Left lung (tissue), 10 donors: ENCODE data around the gene TP53RK. TPM values are rescaled to one million over a fixed set of nuclear protein-coding genes. Genes with fewer than 3 reads are reported as not detected.
"Not testable (repeated sequence)": the region's sequence is repeated elsewhere in the genome, so short reads cannot be mapped to it uniquely, and the experiment has no call there.

ENCODE experiments used
- ATAC-seq: fragments of 200-7000 bp; cut with Tn5 transposase; one replicate; pipeline ENCODE4 v1.9.1; 2020; ENCODE audit warnings: moderate library complexity
- DNase-seq, 4 donors: peaks; one replicate each; pipeline ENCODE4 v3.0.0-alpha.2; 2013 to 2020
- H3K27ac ChIP-seq, 2 donors: fragments of 200-600 bp; sonication (generic) in 1 of 2; one replicate each; pipeline versions ENCODE4 v1.5.0 to v1.8.0; 2020 to 2021
- H3K27me3 ChIP-seq, 2 donors: fragments of 200-600 bp; sonication (generic) in 1 of 2; one replicate each; pipeline versions ENCODE4 v1.5.0 to v1.8.0; 2020 to 2021
- H3K36me3 ChIP-seq, 2 donors: fragments of 200-600 bp; sonication (generic) in 1 of 2; one replicate each; pipeline versions ENCODE4 v1.5.0 to v1.8.0; 2020 to 2021
- H3K4me1 ChIP-seq, 2 donors: fragments of 200-600 bp; one replicate each; pipeline ENCODE4 v1.8.0; 2021
- H3K4me3 ChIP-seq, 2 donors: fragments of 200-600 bp; sonication (generic) in 1 of 2; one replicate each; pipeline versions ENCODE4 v1.5.0 to v1.8.0; 2020 to 2021; ENCODE audit warnings: mild to moderate bottlenecking in 1 of 2
- H3K9me3 ChIP-seq, 2 donors: fragments of 200-600 bp; sonication (generic) in 1 of 2; one replicate each; pipeline versions ENCODE4 v1.5.0 to v1.8.0; 2020 to 2021
- intact Hi-C, 2 donors: fragments of 100-400 bp; cut with DNase I; formaldehyde crosslinking; loops; one replicate each; pipeline versions ENCODE4 v1.11.2 to v1.14.2; 2022
- polyA plus RNA-seq, 6 donors: library from polyadenylated mRNA; unstranded; fragments of 120-200 nt; gene quantifications; one replicate each; pipeline ENCODE4 v1.2.1, GENCODE V29; 2013; ENCODE audit not compliant: insufficient read length in 6 of 6
- total RNA-seq, 2 donors: library from RNA; stranded (reverse); fragmentation: NEBNext Ultra II Directional; extraction: Animal tissue kit (Norgen Biotek cat#: 25700); gene quantifications; one replicate each; pipeline ENCODE4 v1.2.1, GENCODE V29; 2021
- TF ChIP-seq, protein P1 (sequence below), 2 donors: fragments of 200-600 bp; sonication (generic) in 1 of 2; IDR thresholded peaks; one replicate each; pipeline versions ENCODE4 v1.5.0 to v1.8.0; 2021; ENCODE audit warnings: antibody characterized with exemption in 2 of 2
- donor health status: DM: no; HTN: yes; CAD: no.
- donor health status: DM: no; HTN: no; CAD: no.

TP53RK gene
- total and polyA plus RNA-seq, 8 donors, result 9.6 to 19.9 (median 14.0) TPM

DNA sequence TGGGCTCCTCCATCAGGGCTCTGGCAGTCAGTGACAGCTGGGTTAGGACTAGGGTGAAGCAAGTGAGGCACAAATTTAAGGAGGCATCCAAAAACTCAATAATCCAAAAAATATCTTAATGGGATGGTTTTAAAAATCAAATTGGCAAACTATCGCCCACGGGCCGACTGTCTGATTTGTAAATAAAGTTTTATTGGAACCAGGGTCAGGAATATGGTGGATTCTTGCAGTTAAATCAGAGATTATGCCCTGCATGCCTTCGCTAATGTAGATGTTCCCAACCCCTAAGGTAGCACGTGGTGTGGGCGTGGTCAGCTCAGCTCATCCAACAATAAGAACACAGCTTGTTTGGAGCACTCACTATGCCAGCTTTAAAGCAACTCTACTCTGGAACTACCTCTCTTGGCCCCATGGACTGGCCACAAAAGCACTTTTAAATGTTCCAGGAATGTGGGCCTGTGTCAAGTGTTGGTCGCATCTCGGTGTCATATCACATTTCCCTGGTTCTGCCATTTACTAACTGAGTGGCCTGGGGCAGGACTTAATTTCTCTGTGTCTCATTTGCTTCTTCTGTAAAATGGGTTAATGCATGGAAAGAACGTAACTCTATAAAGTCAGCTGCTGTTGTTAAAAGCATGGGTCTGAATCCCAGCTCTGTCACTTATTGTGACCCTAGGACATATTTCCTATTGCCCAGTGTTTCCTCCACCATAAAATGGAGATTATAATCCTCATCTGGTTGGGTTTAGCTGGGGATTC, 7.0 kb downstream of the TP53RK start:
- H3K36me3 ChIP-seq, result peaks cover 0 to 22% of the 10 kb centered on the region in 2 donors
- H3K27ac ChIP-seq, result no peak overlapping the region
- no peaks in the 10 kb centered on the region for H3K9me3 ChIP-seq
- ATAC-seq, result no peak
- intact Hi-C loops, result no loop called here
- H3K4me3 ChIP-seq, result no peak overlapping the region
- no peak for DNase-seq
- H3K27me3 ChIP-seq, result no peaks in the 10 kb centered on the region
- TF ChIP-seq, protein P1, sequence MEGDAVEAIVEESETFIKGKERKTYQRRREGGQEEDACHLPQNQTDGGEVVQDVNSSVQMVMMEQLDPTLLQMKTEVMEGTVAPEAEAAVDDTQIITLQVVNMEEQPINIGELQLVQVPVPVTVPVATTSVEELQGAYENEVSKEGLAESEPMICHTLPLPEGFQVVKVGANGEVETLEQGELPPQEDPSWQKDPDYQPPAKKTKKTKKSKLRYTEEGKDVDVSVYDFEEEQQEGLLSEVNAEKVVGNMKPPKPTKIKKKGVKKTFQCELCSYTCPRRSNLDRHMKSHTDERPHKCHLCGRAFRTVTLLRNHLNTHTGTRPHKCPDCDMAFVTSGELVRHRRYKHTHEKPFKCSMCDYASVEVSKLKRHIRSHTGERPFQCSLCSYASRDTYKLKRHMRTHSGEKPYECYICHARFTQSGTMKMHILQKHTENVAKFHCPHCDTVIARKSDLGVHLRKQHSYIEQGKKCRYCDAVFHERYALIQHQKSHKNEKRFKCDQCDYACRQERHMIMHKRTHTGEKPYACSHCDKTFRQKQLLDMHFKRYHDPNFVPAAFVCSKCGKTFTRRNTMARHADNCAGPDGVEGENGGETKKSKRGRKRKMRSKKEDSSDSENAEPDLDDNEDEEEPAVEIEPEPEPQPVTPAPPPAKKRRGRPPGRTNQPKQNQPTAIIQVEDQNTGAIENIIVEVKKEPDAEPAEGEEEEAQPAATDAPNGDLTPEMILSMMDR (IDR thresholded peaks at IDR 0.05), result no peak
- H3K4me1 ChIP-seq, result peaks cover under 1 to 27% of the 10 kb centered on the region in 2 donors

DNA sequence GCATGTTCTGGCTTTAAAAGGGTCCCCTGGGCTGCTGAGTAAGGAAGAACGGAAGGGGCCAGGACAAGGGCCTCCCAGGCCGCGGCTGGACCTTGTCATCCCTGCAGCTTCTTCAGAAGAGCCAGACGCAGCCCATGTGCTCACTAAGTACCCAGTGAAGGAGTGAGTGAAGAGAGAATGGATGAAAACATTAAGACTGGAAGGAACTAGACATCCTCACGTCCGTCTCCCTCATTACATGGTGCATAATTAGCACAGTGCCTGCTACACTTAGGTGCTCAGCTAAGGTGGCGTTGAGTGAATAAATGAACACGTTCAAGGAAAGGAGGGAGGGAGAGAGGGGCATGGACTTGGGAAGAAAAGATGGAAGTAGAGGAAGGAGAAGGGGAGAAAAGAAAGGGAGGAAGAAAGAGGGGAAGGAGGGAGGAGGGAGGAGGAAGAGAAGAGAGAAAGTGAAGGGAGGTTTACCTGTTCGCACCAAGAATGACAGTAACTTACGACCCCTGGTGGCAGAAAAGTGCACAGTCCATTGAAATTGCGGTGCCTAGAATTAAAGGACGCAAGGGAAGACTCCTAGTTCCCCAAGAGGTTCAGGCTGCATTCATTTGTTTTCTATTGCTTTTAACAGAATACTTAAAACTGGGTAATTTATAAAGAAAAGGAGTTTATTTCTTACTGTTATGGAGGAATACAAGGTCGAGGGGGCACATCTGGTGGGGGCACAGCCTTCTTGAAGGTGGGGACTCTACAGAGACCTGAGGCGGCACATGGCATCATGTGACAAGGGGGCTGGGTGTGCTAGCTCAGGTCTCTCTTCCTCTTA, 8.0 kb downstream of the TP53RK start:
- Histone ChIP-seq H3K9me3 (no peaks in the 10 kb centered on the region), H3K27me3 (no peaks in the 10 kb centered on the region), H3K4me1 (peaks cover 0 to 17% of the 10 kb centered on the region in 2 donors), H3K4me3 (no peak overlapping the region), H3K27ac (no peak overlapping the region), H3K36me3 (peaks cover 0 to 16% of the 10 kb centered on the region in 2 donors)
- ATAC-seq (peak; percentile 54), DNase-seq (peak in 1 of 4 donors; percentile 65)
- intact Hi-C loops, result no loop called here
- TF ChIP-seq, protein P1 (IDR thresholded peaks at IDR 0.05), result peak; percentile 68 to 77

DNA sequence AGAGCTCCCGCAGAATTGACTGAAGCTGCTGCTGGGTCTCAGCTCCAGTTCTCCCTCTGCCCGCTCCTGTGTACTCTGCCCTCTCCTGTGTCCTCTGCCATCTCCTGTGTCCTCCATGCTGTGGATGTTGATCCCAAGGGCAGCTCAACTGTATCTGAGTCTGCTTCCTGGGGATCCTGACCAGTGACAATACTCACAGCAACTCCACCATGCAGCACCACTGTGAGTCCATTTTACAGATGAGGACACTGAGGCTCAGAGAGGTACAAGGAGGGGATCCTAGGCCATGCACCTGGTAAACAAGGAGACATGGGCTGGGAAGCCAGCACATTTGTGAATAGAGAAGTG, 8.6 kb downstream of the TP53RK start:
- ATAC-seq, result no peak
- no peak overlapping the region for H3K4me3 ChIP-seq
- no peak overlapping the region for H3K27ac ChIP-seq
- H3K27me3 ChIP-seq, result no peaks in the 10 kb centered on the region
- H3K36me3 ChIP-seq, result peaks cover 0 to 12% of the 10 kb centered on the region in 2 donors
- TF ChIP-seq, protein P1 (IDR thresholded peaks at IDR 0.05), result no peak
- peaks cover 0 to 16% of the 10 kb centered on the region in 2 donors for H3K4me1 ChIP-seq
- intact Hi-C loops, result no loop called here
- no peak for DNase-seq
- H3K9me3 ChIP-seq, result no peaks in the 10 kb centered on the region

DNA sequence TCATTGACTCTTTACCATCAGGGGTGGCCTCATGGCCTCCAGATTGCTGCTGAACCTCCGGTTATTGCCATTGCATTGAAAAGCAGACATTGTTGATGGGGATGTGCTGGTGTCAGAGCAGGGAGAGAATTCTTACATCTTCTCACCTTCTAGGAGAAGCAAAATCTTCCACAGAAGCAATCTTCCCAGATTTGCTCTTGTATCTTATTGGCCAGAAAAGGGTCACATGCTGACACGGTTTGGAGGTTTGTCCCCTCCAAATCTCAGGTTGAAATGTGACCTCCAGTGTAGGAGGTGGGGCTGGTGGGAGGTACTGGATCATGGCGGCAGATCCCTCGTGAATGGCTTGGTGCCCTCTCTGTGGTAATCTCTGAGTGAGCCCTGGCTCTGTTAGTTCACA, 10.7 kb downstream of the TP53RK start:
- no peak overlapping the region for H3K4me3 ChIP-seq
- H3K27ac ChIP-seq, result no peak overlapping the region
- H3K9me3 ChIP-seq, result no peaks in the 10 kb centered on the region
- peaks cover 0 to 7% of the 10 kb centered on the region in 2 donors for H3K4me1 ChIP-seq
- intact Hi-C loops, result no loop called here
- no peaks in the 10 kb centered on the region for H3K27me3 ChIP-seq
- peaks cover 0 to 9% of the 10 kb centered on the region in 2 donors for H3K36me3 ChIP-seq
- DNase-seq, result no peak
- TF ChIP-seq, protein P1 (IDR thresholded peaks at IDR 0.05), result no peak
- ATAC-seq, result no peak

DNA sequence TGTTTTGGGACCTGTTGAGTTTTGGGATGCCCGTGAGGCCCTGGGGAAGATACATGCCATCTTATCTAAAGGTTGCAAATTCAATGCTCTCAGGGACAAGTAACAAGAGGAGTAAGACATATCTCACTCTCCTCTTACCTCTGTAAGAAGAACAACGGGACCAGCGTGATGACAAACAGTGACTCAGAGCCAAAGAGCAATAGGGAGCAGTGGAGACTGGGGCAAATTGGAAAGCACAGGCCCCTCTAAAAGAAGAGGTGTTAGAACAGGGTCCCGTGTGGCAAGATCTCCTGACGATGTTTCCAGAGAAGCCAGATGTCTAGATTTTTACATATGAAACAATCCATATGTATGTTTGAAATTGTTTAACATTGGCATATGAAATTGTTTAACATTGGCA, 11.6 kb downstream of the TP53RK start:
- DNase-seq (no peak), ATAC-seq (no peak)
- Histone ChIP-seq H3K27me3 (no peaks in the 10 kb centered on the region), H3K4me3 (no peak overlapping the region), H3K27ac (no peak overlapping the region), H3K36me3 (peaks cover 0 to 9% of the 10 kb centered on the region in 2 donors), H3K9me3 (peaks cover 0 to 2% of the 10 kb centered on the region in 2 donors), H3K4me1 (no peaks in the 10 kb centered on the region)
- intact Hi-C loops, result no loop called here
- TF ChIP-seq, protein P1 (IDR thresholded peaks at IDR 0.05), result no peak

DNA sequence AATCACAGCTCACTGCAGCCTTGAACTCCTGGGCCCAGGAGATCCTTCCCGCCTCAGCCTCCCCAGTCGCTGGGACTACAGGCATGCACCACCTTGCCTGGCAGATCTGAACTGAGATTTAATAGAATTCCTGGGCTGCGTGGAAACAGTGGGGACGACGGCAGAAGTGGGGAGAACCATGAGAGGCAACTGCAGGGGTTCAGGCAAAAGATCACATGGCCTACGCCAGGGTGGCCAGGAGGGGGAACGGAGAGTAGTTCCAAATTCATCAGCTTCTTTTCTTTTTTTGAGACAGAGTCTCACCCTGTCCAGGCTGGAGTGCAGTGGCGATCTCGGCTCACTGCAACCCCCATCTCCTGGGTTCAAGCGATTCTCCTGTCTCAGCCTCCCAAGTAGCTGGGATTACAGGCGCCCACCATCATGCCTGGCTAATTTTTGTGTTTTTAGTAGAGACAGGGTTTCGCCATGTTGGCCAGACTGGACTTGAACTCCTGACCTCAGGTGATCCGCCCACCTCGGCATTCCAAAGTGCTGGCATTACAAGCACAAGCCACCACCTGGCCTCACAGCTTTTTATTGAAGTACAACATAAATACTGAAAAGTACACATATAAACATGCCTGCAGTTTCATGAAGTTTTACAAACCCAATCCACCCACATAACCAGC, 12.5 kb downstream of the TP53RK start:
- ATAC-seq, result not testable (repeated sequence)

More for the DNA sequence above, 12.5 kb downstream of the TP53RK start:
- H3K4me1 ChIP-seq, H3K27me3 ChIP-seq, DNase-seq, H3K9me3 ChIP-seq, H3K27ac ChIP-seq, H3K36me3 ChIP-seq, H3K4me3 ChIP-seq, intact Hi-C loops: not testable (repeated sequence)
